HL-60 (cell line): ENCODE results near the gene PPP1R11.
"Not testable (repeated sequence)": the region's sequence is repeated elsewhere in the genome, so short reads cannot be mapped to it uniquely, and the experiment has no call there.

Source experiments
- DNase-seq, 2 experiments: peaks; one replicate each; pipeline ENCODE4 v3.0.0-alpha.2; 2010 to 2020; ENCODE audit warnings: low read depth in 1 of 2, low spot score in 1 of 2
- H3K27ac ChIP-seq: fragments of 250-450 bp; sonication (Bioruptor Pico); replicated peaks from 2 replicates; pipeline ENCODE4 v1.5.1; 2020; ENCODE audit warnings: mild to moderate bottlenecking, moderate library complexity
- H3K27me3 ChIP-seq: fragments of 250-450 bp; sonication (Bioruptor Pico); 2 replicates; pipeline ENCODE4 v1.5.1; 2021; ENCODE audit warnings: mild to moderate bottlenecking, moderate library complexity; ENCODE audit not compliant: insufficient read depth, poor library complexity, severe bottlenecking
- H3K4me3 ChIP-seq: replicated peaks from 2 replicates; pipeline ENCODE4 v1.5.1; 2011; ENCODE audit warnings: mild to moderate bottlenecking, control low read depth, low read length; ENCODE audit not compliant: insufficient read depth
- GABPA ChIP-seq: IDR thresholded peaks from 2 replicates; pipeline ENCODE4 v1.6.1; 2012; ENCODE audit warnings: low read depth
- POLR2AphosphoS5 ChIP-seq: IDR thresholded peaks from 2 replicates; pipeline ENCODE4 v1.6.1; 2012; ENCODE audit warnings: low read depth
- REST ChIP-seq: IDR thresholded peaks from 2 replicates; pipeline ENCODE4 v1.6.1; 2012; ENCODE audit warnings: low read depth; ENCODE audit not compliant: insufficient replicate concordance
- SPI1 ChIP-seq: IDR thresholded peaks from 2 replicates; pipeline ENCODE4 v1.6.1; 2012; ENCODE audit warnings: low read depth, mild to moderate bottlenecking, borderline replicate concordance
- TF ChIP-seq, protein P1 (sequence below): IDR thresholded peaks from one replicate; pipeline ENCODE4 v1.5.1; 2011; ENCODE audit warnings: low read length, control low read depth, inconsistent platforms; ENCODE audit not compliant: insufficient read depth

PPP1R11 gene

GRCh38 chr6:30022189-30022588 is 44.8 kb upstream of the PPP1R11 start:
- DNase-seq = no peak
- Histone ChIP-seq H3K4me3 (no peak overlapping the region), H3K27me3 (no peaks in the 10 kb centered on the region), H3K27ac (no peak overlapping the region)
- TF ChIP-seq REST (no peak), SPI1 (no peak), POLR2AphosphoS5 (no peak), GABPA (no peak)
- TF ChIP-seq, protein P1, sequence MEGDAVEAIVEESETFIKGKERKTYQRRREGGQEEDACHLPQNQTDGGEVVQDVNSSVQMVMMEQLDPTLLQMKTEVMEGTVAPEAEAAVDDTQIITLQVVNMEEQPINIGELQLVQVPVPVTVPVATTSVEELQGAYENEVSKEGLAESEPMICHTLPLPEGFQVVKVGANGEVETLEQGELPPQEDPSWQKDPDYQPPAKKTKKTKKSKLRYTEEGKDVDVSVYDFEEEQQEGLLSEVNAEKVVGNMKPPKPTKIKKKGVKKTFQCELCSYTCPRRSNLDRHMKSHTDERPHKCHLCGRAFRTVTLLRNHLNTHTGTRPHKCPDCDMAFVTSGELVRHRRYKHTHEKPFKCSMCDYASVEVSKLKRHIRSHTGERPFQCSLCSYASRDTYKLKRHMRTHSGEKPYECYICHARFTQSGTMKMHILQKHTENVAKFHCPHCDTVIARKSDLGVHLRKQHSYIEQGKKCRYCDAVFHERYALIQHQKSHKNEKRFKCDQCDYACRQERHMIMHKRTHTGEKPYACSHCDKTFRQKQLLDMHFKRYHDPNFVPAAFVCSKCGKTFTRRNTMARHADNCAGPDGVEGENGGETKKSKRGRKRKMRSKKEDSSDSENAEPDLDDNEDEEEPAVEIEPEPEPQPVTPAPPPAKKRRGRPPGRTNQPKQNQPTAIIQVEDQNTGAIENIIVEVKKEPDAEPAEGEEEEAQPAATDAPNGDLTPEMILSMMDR = no peak

GRCh38 chr6:30022712-30023111 is 44.3 kb upstream of the PPP1R11 start:
- H3K27ac ChIP-seq, H3K4me3 ChIP-seq, H3K27me3 ChIP-seq, DNase-seq: not testable (repeated sequence)

GRCh38 chr6:30025186-30025585 is 41.8 kb upstream of the PPP1R11 start:
- no peak for TF ChIP-seq GABPA
- no peak for TF ChIP-seq POLR2AphosphoS5
- TF ChIP-seq, protein P1 = no peak
- TF ChIP-seq SPI1 = no peak
- TF ChIP-seq REST = no peak
- Histone ChIP-seq H3K4me3 (no peak overlapping the region), H3K27ac (no peak overlapping the region), H3K27me3 (no peaks in the 10 kb centered on the region)
- no peak for DNase-seq

DNA sequence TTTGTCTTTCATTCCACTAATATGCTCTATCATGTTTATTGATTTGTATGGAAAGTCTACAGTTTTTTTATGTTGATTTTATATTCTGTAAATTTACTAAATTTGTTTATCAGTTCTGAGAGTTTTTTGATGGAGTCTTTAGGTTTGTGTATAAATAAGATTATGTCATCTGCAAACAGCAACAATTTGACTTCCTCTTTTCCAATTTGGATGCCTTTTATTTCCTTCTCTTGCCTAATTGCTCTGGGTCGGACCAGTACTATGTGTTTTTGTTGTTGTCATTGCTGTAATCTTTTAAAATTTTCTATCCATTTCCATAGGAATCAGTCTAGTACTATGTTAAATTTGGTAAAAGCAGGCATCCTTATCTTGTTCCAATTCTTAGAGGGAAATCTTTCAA is 37.4 kb upstream of the PPP1R11 start:
- no peaks in the 10 kb centered on the region for H3K27me3 ChIP-seq
- H3K27ac ChIP-seq = no peak overlapping the region
- DNase-seq = no peak
- H3K4me3 ChIP-seq = no peak overlapping the region
- TF ChIP-seq, protein P1 = no peak
- no peak for TF ChIP-seq GABPA
- peak; percentile 68 for TF ChIP-seq SPI1
- no peak for TF ChIP-seq REST
